ENCODE results near the gene SOX18. TPM values are rescaled to one million over a fixed set of nuclear protein-coding genes. Genes with fewer than 3 reads are reported as not detected.
A peak's percentile ranks its signal among the peaks of the same experiment; 100 is the strongest.

Gene SOX18
- total RNA-seq, 1 donor = under 0.01 TPM

DNA sequence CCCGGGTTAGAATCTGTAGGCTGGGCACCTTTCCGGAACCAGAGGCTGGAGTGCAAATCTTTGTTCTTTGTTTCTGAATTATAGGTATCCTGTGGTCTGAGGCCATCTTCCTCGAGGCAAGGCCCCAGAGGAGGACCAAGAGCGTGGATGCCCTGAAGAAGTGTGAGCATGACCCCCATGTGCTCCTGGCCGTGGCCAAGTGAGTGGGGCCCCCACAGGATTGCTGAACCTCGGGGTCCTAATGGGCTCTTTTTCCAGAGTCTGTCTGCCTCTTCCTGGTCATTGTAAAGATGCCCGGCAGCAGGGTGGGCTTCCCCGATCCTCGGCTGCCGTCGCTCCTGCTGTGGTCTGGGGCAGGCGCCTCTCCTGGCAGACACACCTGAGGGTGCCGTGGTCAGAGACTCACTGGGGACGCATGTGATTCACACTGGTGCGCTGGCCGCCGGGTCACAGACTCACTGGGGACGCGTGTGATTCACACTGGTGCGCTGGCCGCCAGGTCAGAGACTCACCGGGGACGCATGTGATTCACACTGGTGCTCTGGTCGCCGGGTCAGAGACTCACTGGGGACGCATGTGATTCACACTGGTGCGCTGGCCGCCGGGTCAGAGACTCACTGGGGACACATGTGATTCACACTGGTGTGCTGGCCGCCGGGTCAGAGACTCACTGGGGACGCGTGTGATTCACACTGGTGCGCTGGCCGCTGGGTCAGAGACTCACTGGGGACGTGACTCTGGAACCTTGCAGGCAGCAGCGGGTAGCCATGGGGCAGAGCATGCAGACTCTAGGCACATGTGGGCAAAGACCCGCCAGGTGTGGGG, 19.9 kb downstream of the SOX18 start:
- Histone ChIP-seq H2AFZ (ENCODE audit: low read length) (no peak overlapping the region), H3K4me3 (ENCODE audit: insufficient read depth, low read length) (no peak overlapping the region), H3K4me2 (ENCODE audit: insufficient read depth, low read length) (no peak overlapping the region), H3K27ac (ENCODE audit: low read depth, low read length) (no peak overlapping the region), H3K27me3 (ENCODE audit: insufficient read depth, low read length) (no peaks in the 10 kb centered on the region), H4K20me1 (ENCODE audit: insufficient read depth, low read length) (peaks cover 20% of the 10 kb centered on the region), H3K4me1 (ENCODE audit: insufficient read depth, low read length) (no peaks in the 10 kb centered on the region), H3K36me3 (ENCODE audit: insufficient read depth, low read length) (peaks cover 68% of the 10 kb centered on the region), H3K79me2 (ENCODE audit: insufficient read depth, low read length) (no peaks in the 10 kb centered on the region), H3K9me3 (ENCODE audit: low read depth, low read length) (no peaks in the 10 kb centered on the region)
- TF ChIP-seq, protein P1, sequence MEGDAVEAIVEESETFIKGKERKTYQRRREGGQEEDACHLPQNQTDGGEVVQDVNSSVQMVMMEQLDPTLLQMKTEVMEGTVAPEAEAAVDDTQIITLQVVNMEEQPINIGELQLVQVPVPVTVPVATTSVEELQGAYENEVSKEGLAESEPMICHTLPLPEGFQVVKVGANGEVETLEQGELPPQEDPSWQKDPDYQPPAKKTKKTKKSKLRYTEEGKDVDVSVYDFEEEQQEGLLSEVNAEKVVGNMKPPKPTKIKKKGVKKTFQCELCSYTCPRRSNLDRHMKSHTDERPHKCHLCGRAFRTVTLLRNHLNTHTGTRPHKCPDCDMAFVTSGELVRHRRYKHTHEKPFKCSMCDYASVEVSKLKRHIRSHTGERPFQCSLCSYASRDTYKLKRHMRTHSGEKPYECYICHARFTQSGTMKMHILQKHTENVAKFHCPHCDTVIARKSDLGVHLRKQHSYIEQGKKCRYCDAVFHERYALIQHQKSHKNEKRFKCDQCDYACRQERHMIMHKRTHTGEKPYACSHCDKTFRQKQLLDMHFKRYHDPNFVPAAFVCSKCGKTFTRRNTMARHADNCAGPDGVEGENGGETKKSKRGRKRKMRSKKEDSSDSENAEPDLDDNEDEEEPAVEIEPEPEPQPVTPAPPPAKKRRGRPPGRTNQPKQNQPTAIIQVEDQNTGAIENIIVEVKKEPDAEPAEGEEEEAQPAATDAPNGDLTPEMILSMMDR (IDR thresholded peaks at IDR 0.05; ENCODE audit: extremely low read depth, low read depth, low read length) = no peak
- peak; percentile 83 for DNase-seq (ENCODE audit: insufficient read length, low spot score, missing footprints)

DNA sequence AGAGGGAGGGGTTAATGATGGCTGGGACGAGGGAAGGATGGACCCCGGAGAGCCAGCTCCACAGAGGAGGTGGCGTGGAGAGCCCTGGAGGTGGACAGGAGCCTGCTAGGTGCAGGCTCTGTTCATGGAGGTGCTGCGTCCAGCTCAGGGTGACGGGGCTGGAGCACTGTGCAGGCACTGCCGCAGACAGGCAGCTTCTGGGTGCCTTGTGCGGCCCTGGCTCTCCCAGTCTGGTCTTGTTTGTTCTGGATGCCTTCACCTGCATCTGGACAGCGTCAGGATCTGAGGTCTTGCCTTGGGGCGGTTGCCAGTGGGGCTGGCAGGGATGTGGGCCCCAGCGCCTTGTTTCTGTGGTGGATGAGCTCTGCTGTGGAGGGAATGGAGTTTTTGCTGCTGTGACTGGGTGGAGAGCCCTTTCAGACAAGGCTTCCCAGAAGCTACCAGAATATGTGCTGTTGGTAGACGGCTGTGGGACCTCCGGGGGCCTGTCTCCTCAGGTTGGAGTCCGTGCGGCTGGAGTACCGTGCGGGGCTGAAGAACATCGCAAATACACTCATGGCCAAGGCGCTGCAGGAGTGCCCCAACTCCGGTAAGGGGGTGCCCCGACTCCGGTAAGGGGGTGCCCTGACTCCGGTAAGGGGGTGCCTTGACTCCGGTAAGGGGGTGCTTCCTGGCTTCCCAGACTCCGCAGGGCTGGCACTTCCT, 21.3 kb downstream of the SOX18 start:
- H3K79me2 ChIP-seq (ENCODE audit: insufficient read depth, low read length) = no peaks in the 10 kb centered on the region
- no peaks in the 10 kb centered on the region for H3K4me1 ChIP-seq (ENCODE audit: insufficient read depth, low read length)
- H3K27me3 ChIP-seq (ENCODE audit: insufficient read depth, low read length) = no peaks in the 10 kb centered on the region
- peaks cover 17% of the 10 kb centered on the region for H4K20me1 ChIP-seq (ENCODE audit: insufficient read depth, low read length)
- H3K9me3 ChIP-seq (ENCODE audit: low read depth, low read length) = no peaks in the 10 kb centered on the region
- peak; percentile 76 for DNase-seq (ENCODE audit: insufficient read length, low spot score, missing footprints)
- no peak overlapping the region for H3K27ac ChIP-seq (ENCODE audit: low read depth, low read length)
- TF ChIP-seq, protein P1 (IDR thresholded peaks at IDR 0.05; ENCODE audit: extremely low read depth, low read depth, low read length) = no peak
- H3K4me3 ChIP-seq (ENCODE audit: insufficient read depth, low read length) = no peak overlapping the region
- H3K36me3 ChIP-seq (ENCODE audit: insufficient read depth, low read length) = peaks cover 74% of the 10 kb centered on the region
- no peak overlapping the region for H3K4me2 ChIP-seq (ENCODE audit: insufficient read depth, low read length)
- no peak overlapping the region for H2AFZ ChIP-seq (ENCODE audit: low read length)

DNA sequence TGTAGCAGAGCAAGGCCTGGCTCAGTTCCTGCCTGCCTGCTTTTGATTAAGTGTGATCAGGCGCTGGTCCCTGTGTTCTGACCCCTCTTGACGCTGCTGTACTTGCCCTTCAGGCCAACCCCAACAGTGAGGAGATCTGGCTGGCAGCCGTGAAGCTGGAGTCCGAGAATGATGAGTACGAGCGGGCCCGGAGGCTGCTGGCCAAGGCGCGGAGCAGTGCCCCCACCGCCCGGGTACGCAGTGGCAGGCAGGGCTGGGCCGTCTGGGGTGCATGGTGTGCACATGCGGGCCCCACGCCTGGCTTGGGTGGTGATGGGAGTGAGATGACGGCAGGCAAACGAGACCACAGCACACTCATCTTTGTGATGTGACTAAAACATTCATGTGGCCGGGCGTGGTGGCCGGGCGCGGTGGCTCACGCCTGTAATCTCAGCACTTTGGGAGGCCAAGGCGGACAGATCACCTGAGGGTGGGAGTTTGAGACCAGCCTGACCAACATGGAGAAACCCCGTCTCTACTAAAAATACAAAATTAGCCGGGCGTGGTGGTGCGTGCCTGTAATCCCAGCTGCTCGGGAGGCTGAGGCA, 23.5 kb downstream of the SOX18 start:
- Histone ChIP-seq H3K4me3 (ENCODE audit: insufficient read depth, low read length) (no peak overlapping the region), H2AFZ (ENCODE audit: low read length) (no peak overlapping the region), H3K79me2 (ENCODE audit: insufficient read depth, low read length) (peaks cover 2% of the 10 kb centered on the region), H3K27me3 (ENCODE audit: insufficient read depth, low read length) (no peaks in the 10 kb centered on the region), H3K9me3 (ENCODE audit: low read depth, low read length) (no peaks in the 10 kb centered on the region), H3K27ac (ENCODE audit: low read depth, low read length) (no peak overlapping the region), H3K36me3 (ENCODE audit: insufficient read depth, low read length) (peaks cover 72% of the 10 kb centered on the region), H3K4me1 (ENCODE audit: insufficient read depth, low read length) (no peaks in the 10 kb centered on the region), H4K20me1 (ENCODE audit: insufficient read depth, low read length) (peaks cover 30% of the 10 kb centered on the region), H3K4me2 (ENCODE audit: insufficient read depth, low read length) (no peak overlapping the region)
- peak; percentile 58 for DNase-seq (ENCODE audit: insufficient read length, low spot score, missing footprints)
- TF ChIP-seq, protein P1 (IDR thresholded peaks at IDR 0.05; ENCODE audit: extremely low read depth, low read depth, low read length) = no peak
